Measurements from ENCODE around the gene SLC4A1. TPM values are rescaled to one million over a fixed set of nuclear protein-coding genes. Genes with fewer than 3 reads are reported as not detected.

The SLC4A1 gene
- total RNA-seq, 2 experiments from 2014 or later, result not detected

DNA sequence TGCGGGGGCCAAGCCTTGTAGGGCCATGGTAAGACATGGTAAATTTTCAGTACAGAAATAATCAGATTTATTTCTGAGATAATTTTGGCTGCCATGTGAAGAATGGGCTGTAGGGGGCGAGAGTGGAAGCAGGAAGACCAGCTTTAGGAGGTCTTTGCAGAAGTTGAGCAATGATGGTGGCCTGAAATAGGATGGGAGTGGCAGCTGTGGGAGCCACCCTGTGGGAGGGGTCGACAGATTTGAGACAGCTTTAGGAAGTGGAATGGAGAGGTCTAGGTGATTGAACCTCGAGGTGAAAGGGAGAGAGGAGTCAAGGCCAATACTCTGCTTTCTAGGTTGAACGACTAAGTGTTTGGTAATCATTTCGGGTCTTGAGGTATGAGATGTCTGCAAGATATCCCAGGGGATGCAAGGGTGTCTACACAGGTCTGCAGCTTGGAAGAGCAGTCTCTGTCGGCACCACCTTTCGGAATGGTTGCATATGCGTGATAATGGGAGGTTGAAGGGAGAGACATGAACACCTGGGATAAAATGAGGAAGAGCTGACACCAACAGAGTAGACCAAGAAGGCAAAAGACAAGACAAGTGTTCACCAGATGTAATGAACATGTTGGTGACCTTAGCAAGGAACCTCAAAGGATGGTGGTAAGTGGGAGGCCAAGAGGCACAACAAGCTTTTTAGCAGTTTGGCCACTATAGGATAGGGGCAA lies 64.0 kb downstream of the SLC4A1 start:
- Mint-ChIP-seq H3K9me3 (no peaks in the 10 kb centered on the region), H3K4me3 (no peak overlapping the region), H3K4me1 (peaks cover 48% of the 10 kb centered on the region), H3K27ac (peak overlapping the region; percentile 77), H3K36me3 (ENCODE audit: low read depth) (peaks cover 21% of the 10 kb centered on the region), H3K27me3 (no peaks in the 10 kb centered on the region)
- CTCF ChIA-PET, result interaction anchor here (0.9 to 4.0 kb wide), 11 partner anchors 9 to 946 kb away, joined by 3 to 31 read pairs (median 5); partner anchors contain the start of gene TMUB2
- peak; percentile 68 for DNase-seq
- POLR2A ChIA-PET, result interaction anchor here (0.8 to 25.4 kb wide), 8 partner anchors 10 to 147 kb away, joined by 3 to 504 read pairs (median 6); partner anchors contain the start of genes SLC25A39, TMUB2 and UBTF

GRCh38 chr17:44202756-44203155 lies 65.2 kb downstream of the SLC4A1 start:
- H3K27me3 Mint-ChIP-seq, result no peaks in the 10 kb centered on the region
- no peak for DNase-seq
- H3K4me3 Mint-ChIP-seq, result peak overlapping the region; percentile 9
- H3K27ac Mint-ChIP-seq, result no peak overlapping the region
- ChIA-PET CTCF (interaction anchor here (1.2 to 4.0 kb wide), 3 partner anchors 15 to 124 kb away, joined by 3 to 31 read pairs (median 15); partner anchors contain the start of gene TMUB2), POLR2A (interaction anchor here (1.2 to 25.4 kb wide), 2 partner anchors 11 to 79 kb away, joined by 4 to 504 read pairs; partner anchors contain the start of genes HDAC5 and UBTF)
- H3K9me3 Mint-ChIP-seq, result no peaks in the 10 kb centered on the region
- H3K36me3 Mint-ChIP-seq (ENCODE audit: low read depth), result peaks cover 20% of the 10 kb centered on the region
- peaks cover 46% of the 10 kb centered on the region for H3K4me1 Mint-ChIP-seq

GRCh38 chr17:44200478-44201155 lies 67.3 kb downstream of the SLC4A1 start:
- Mint-ChIP-seq H3K27ac (peak overlapping the region; percentile 90), H3K27me3 (no peaks in the 10 kb centered on the region), H3K4me3 (peak overlapping the region; percentile 90), H3K36me3 (ENCODE audit: low read depth) (peaks cover 24% of the 10 kb centered on the region), H3K9me3 (no peaks in the 10 kb centered on the region), H3K4me1 (peaks cover 57% of the 10 kb centered on the region)
- CTCF ChIA-PET, result interaction anchor here (0.8 to 4.0 kb wide), 3 partner anchors 9 to 17 kb away, joined by 4 to 31 read pairs (median 27); no protein-coding TSS in a partner anchor
- POLR2A ChIA-PET, result interaction anchor here (1.8 to 25.4 kb wide), 3 partner anchors 14 to 149 kb away, joined by 5 to 504 read pairs (median 127); partner anchors contain the start of genes TMUB2 and UBTF
- DNase-seq, result no peak

GRCh38 chr17:44199553-44200477 lies 68.1 kb downstream of the SLC4A1 start, which contains the start of gene ATXN7L3:
ATXN7L3 (minus strand) TSS chr17:44199884; CDS start chr17:44198070, 1,814 bp downstream.
- POLR2A ChIA-PET, result interaction anchor here (1.0 to 25.4 kb wide), 7 partner anchors 13 to 164 kb away, joined by 3 to 504 read pairs (median 6); partner anchors contain the start of genes FAM171A2, HDAC5, TMUB2 and UBTF
- H3K9me3 Mint-ChIP-seq, result no peaks in the 10 kb centered on the region
- CTCF ChIA-PET, result interaction anchor here (0.8 to 3.0 kb wide), 3 partner anchors 10 to 17 kb away, joined by 4 to 27 read pairs (median 21); partner anchors contain the start of gene TMUB2
- peak within 1 kb of the TSS; percentile 90 for H3K4me3 Mint-ChIP-seq
- peaks cover 59% of the 10 kb centered on the region for H3K4me1 Mint-ChIP-seq
- DNase-seq, result peak; percentile 100
- H3K27me3 Mint-ChIP-seq, result no peaks in the 10 kb centered on the region
- H3K27ac Mint-ChIP-seq, result peak within 1 kb of the TSS; percentile 95
- peaks cover 32% of the 10 kb centered on the region for H3K36me3 Mint-ChIP-seq (ENCODE audit: low read depth)

DNA sequence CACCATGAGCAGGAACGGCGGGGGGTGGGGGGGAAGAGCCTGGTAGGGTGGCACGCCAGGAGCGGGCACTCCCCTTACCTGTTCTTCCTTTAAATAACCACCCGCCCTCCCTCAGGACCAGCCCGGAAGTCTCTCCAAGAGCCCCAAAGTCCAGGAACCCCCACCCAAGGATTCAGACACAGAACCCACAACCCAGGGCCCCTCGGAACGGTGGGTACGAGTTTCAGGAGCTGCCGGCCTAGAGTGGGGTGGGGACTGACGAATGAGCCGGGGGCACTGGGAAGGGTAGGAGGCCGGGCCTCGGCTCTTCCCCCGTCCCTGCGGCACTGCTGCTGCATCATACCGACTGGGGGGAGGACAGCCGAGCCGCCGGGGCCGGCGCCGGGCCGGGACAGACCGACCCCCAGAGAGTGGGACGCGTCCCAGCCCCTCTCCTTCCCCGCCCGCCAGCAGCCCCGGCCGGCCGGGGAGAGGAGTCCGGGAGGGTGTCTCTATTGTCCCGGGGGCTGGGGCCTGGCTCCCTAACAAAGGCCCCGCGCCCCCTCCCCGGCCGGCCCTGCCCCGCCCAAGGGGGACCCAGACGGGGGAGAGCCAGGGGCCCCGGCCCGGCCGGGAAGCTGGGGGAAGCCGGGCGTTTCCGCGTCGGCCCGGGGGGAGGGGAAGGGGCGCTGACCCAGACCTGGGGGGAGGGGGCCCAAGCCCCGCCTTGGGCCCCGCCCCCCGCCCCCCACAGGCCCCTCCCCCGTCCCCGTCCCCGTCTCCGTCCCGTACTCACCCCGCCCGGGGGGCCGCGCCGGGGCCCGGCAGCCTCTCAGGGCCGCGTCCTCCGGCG lies 69.0 kb downstream of the SLC4A1 start:
- ChIA-PET CTCF (interaction anchor here (1.4 to 2.8 kb wide), 4 partner anchors 11 to 132 kb away, joined by 5 to 25 read pairs (median 14); partner anchors contain the start of gene TMUB2), POLR2A (interaction anchor here (1.0 to 25.4 kb wide), 9 partner anchors 12 to 165 kb away, joined by 3 to 504 read pairs (median 6); partner anchors contain the start of genes FAM171A2, HDAC5, SLC25A39 and TMUB2)
- Mint-ChIP-seq H3K27ac (peak overlapping the region; percentile 95), H3K4me3 (peak overlapping the region; percentile 87), H3K27me3 (no peaks in the 10 kb centered on the region), H3K9me3 (no peaks in the 10 kb centered on the region), H3K4me1 (peaks cover 51% of the 10 kb centered on the region), H3K36me3 (ENCODE audit: low read depth) (peaks cover 41% of the 10 kb centered on the region)
- peak; percentile 69 for DNase-seq

Other genes starting within 250 kb of the SLC4A1 start
- gene LSM12, start 201.5 kb downstream of the SLC4A1 start, total RNA-seq, result 10 to 100 TPM; 61.1 to 62.8 TPM
- gene G6PC3, start 197.4 kb downstream of the SLC4A1 start, total RNA-seq, result 10 to 100 TPM; 19.3 to 19.9 TPM
- gene HDAC5, start 144.5 kb downstream of the SLC4A1 start, total RNA-seq, result 10 to 100 TPM; 42.2 to 42.7 TPM
- 10 to 100 TPM; 13.4 to 13.5 TPM for gene HROB, start 126.2 kb downstream of the SLC4A1 start, total RNA-seq
- gene ASB16, start 97.4 kb downstream of the SLC4A1 start, total RNA-seq, result under 1 TPM in 1 of 2 experiments, not detected in 1; 0.38 TPM
- gene TMUB2, start 81.2 kb downstream of the SLC4A1 start, total RNA-seq, result 10 to 100 TPM; 42.2 to 42.7 TPM
- 100 to 1,000 TPM; 106 to 107 TPM for gene ATXN7L3, start 68.3 kb downstream of the SLC4A1 start, total RNA-seq
- 100 to 1,000 TPM; 107 to 110 TPM for gene UBTF, start 48.5 kb downstream of the SLC4A1 start, total RNA-seq
- gene RUNDC3A, start 40.5 kb upstream of the SLC4A1 start, total RNA-seq, result under 1 TPM in 1 of 2 experiments, not detected in 1; 0.28 TPM
- gene SLC25A39, start 56.7 kb upstream of the SLC4A1 start, total RNA-seq, result 10 to 100 TPM; 72.6 to 77.0 TPM
- gene GRN, start 77.2 kb upstream of the SLC4A1 start, total RNA-seq, result 10 to 100 TPM; 87.8 to 98.4 TPM
- gene FAM171A2, start 95.7 kb upstream of the SLC4A1 start, total RNA-seq, result under 1 TPM in 1 of 2 experiments, not detected in 1; 0.10 TPM
- under 1 TPM; 0.58 to 0.71 TPM for gene ITGA2B, start 121.5 kb upstream of the SLC4A1 start, total RNA-seq
- gene GPATCH8, start 235.3 kb upstream of the SLC4A1 start, total RNA-seq, result 10 to 100 TPM; 38.7 to 43.0 TPM

Measured in activated CD4-positive, alpha-beta memory T cell treated with anti-CD3 and anti-CD28 coated beads, Interleukin-2, amount 10 ng/mL, durations not matched to agents 7 days and 5 days (primary cell).